Parathyroid adenoma (tissue), 2 donors: ENCODE data around the gene CLPTM1.

Experiments used
- H2AFZ ChIP-seq: fragments of 300-600 bp; sonication (generic); one replicate; pipeline ENCODE4 v1.7.0; 2017; ENCODE audit warnings: antibody characterized with exemption, mild to moderate bottlenecking
- H3K27ac ChIP-seq: fragments of 300-600 bp; sonication (generic); one replicate; pipeline ENCODE4 v1.7.0; 2017
- H3K27me3 ChIP-seq: fragments of 300-600 bp; sonication (generic); one replicate; pipeline ENCODE4 v1.7.0; 2017; ENCODE audit warnings: low read length; ENCODE audit not compliant: control insufficient read depth, insufficient read depth
- H3K36me3 ChIP-seq: fragments of 300-600 bp; sonication (generic); one replicate; pipeline ENCODE4 v1.7.0; 2017; ENCODE audit warnings: low read length; ENCODE audit not compliant: control insufficient read depth, insufficient read depth
- H3K4me1 ChIP-seq: fragments of 300-600 bp; sonication (generic); one replicate; pipeline ENCODE4 v1.7.0; 2017; ENCODE audit warnings: control low read depth
- H3K4me2 ChIP-seq: fragments of 300-600 bp; sonication (generic); one replicate; pipeline ENCODE4 v1.7.0; 2017; ENCODE audit warnings: low read length
- H3K4me3 ChIP-seq: fragments of 300-600 bp; sonication (generic); one replicate; pipeline ENCODE4 v1.7.0; 2017; ENCODE audit warnings: low read depth, low read length
- H3K79me2 ChIP-seq: fragments of 300-600 bp; sonication (generic); one replicate; pipeline ENCODE4 v1.7.0; 2017; ENCODE audit warnings: control low read depth
- H3K9ac ChIP-seq: fragments of 300-600 bp; sonication (generic); one replicate; pipeline ENCODE4 v1.7.0; 2017; ENCODE audit warnings: mild to moderate bottlenecking
- H3K9me3 ChIP-seq: fragments of 300-600 bp; sonication (generic); one replicate; pipeline ENCODE4 v1.7.0; 2017; ENCODE audit warnings: low read length; ENCODE audit not compliant: control insufficient read depth
- TF ChIP-seq, protein P1 (sequence below): fragments of 300-600 bp; sonication (generic); IDR thresholded peaks from one replicate; pipeline ENCODE4 v1.7.0; 2017; ENCODE audit warnings: antibody characterized with exemption, mild to moderate bottlenecking
- donor health status: primary hyperparathyroidism.

The CLPTM1 gene

DNA sequence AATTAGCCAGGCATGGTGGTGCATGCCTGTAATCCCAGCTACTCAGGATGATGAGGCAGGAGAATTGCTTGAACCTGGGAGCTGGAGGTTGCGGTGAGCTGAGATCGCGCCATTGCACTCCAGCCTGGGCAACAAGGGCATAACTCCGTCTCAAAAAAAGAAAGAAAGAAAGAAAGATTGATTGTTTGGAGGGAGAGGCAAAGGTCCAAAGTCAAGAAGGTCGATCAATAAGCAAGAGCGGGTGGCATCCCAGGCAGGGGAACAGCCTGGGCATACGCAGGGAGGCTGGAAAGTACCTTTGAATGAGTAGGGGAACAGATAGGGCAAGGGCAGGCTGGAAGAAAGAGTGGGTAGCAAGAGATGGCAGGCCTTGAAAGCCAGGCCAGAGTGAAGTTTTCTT lies 25.1 kb upstream of the CLPTM1 start:
- Histone ChIP-seq H3K9me3 (no peaks in the 10 kb centered on the region), H3K79me2 (no peaks in the 10 kb centered on the region), H3K36me3 (no peaks in the 10 kb centered on the region), H2AFZ (no peak overlapping the region), H3K27me3 (no peaks in the 10 kb centered on the region), H3K4me2 (no peak overlapping the region), H3K27ac (no peak overlapping the region), H3K9ac (no peak overlapping the region), H3K4me3 (no peak overlapping the region), H3K4me1 (no peaks in the 10 kb centered on the region)
- TF ChIP-seq, protein P1, sequence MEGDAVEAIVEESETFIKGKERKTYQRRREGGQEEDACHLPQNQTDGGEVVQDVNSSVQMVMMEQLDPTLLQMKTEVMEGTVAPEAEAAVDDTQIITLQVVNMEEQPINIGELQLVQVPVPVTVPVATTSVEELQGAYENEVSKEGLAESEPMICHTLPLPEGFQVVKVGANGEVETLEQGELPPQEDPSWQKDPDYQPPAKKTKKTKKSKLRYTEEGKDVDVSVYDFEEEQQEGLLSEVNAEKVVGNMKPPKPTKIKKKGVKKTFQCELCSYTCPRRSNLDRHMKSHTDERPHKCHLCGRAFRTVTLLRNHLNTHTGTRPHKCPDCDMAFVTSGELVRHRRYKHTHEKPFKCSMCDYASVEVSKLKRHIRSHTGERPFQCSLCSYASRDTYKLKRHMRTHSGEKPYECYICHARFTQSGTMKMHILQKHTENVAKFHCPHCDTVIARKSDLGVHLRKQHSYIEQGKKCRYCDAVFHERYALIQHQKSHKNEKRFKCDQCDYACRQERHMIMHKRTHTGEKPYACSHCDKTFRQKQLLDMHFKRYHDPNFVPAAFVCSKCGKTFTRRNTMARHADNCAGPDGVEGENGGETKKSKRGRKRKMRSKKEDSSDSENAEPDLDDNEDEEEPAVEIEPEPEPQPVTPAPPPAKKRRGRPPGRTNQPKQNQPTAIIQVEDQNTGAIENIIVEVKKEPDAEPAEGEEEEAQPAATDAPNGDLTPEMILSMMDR: no peak

- H3K36me3 ChIP-seq: no peaks in the 10 kb centered on the region
- no peak overlapping the region for H3K4me2 ChIP-seq
- H3K79me2 ChIP-seq: no peaks in the 10 kb centered on the region
- H2AFZ ChIP-seq: no peak overlapping the region
- H3K9me3 ChIP-seq: no peaks in the 10 kb centered on the region
- no peaks in the 10 kb centered on the region for H3K4me1 ChIP-seq
- TF ChIP-seq, protein P1: no peak
- no peak overlapping the region for H3K27ac ChIP-seq
- no peak overlapping the region for H3K9ac ChIP-seq
- no peaks in the 10 kb centered on the region for H3K27me3 ChIP-seq
- H3K4me3 ChIP-seq: no peak overlapping the region
Observed at GRCh38 chr19:44931541-44931940, 23.6 kb upstream of the CLPTM1 start.

- Histone ChIP-seq H3K9ac (no peak overlapping the region), H3K4me3 (no peak overlapping the region), H3K79me2 (no peaks in the 10 kb centered on the region), H3K4me2 (no peak overlapping the region), H3K27me3 (no peaks in the 10 kb centered on the region), H3K27ac (no peak overlapping the region), H2AFZ (no peak overlapping the region), H3K4me1 (no peaks in the 10 kb centered on the region), H3K36me3 (no peaks in the 10 kb centered on the region), H3K9me3 (no peaks in the 10 kb centered on the region)
- TF ChIP-seq, protein P1: no peak
Observed at GRCh38 chr19:44939668-44940067, 15.5 kb upstream of the CLPTM1 start.

GRCh38 chr19:44942067-44942571 lies 13.1 kb upstream of the CLPTM1 start, which contains the start of gene APOC4:
Gene APOC4 (plus strand): TSS chr19:44942237. CDS start chr19:44942278, 41 bp downstream.
- no peaks in the 10 kb centered on the region for H3K4me1 ChIP-seq
- no peak within 1 kb of the TSS for H3K9ac ChIP-seq
- H3K9me3 ChIP-seq: no peaks in the 10 kb centered on the region
- no peaks in the 10 kb centered on the region for H3K36me3 ChIP-seq
- no peak within 1 kb of the TSS for H3K27ac ChIP-seq
- no peak within 1 kb of the TSS for H3K4me3 ChIP-seq
- H2AFZ ChIP-seq: no peak within 1 kb of the TSS
- H3K4me2 ChIP-seq: no peak within 1 kb of the TSS
- no peaks in the 10 kb centered on the region for H3K27me3 ChIP-seq
- no peaks in the 10 kb centered on the region for H3K79me2 ChIP-seq
- TF ChIP-seq, protein P1: no peak

DNA sequence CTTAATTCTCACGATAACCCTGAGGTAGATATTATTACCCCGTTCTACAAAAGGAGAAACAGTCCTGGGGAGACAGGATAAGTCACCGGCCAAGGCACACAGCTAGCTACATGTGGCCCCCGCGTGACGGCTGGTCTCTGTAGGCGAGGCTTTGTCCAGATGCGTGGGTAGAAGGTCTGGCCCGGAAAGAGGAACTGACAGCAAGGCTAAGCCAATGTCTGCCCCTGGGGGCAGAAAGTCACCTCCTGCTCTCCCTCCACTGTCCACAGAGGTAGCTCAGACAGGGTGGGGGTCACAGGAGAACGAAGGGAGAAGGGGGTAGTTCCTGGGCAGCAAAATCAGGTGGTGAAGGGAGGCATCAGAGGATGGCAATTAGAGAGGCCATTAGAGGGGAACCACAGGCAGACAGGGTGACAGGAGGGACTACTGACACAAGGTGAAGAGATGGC lies 11.4 kb upstream of the CLPTM1 start:
- H3K9ac ChIP-seq: no peak overlapping the region
- H3K4me2 ChIP-seq: no peak overlapping the region
- no peak overlapping the region for H3K27ac ChIP-seq
- no peak overlapping the region for H3K4me3 ChIP-seq
- TF ChIP-seq, protein P1: no peak
- H3K27me3 ChIP-seq: no peaks in the 10 kb centered on the region
- no peaks in the 10 kb centered on the region for H3K36me3 ChIP-seq
- no peaks in the 10 kb centered on the region for H3K79me2 ChIP-seq
- H2AFZ ChIP-seq: no peak overlapping the region
- H3K4me1 ChIP-seq: no peaks in the 10 kb centered on the region
- H3K9me3 ChIP-seq: no peaks in the 10 kb centered on the region
